Parathyroid adenoma (tissue), 2 donors: ENCODE data around the gene CLSTN2.

Source experiments
- H2AFZ ChIP-seq: fragments of 300-600 bp; sonication (generic); one replicate; pipeline ENCODE4 v1.7.0; 2017; ENCODE audit warnings: antibody characterized with exemption, mild to moderate bottlenecking
- H3K27ac ChIP-seq: fragments of 300-600 bp; sonication (generic); one replicate; pipeline ENCODE4 v1.7.0; 2017
- H3K27me3 ChIP-seq: fragments of 300-600 bp; sonication (generic); one replicate; pipeline ENCODE4 v1.7.0; 2017; ENCODE audit warnings: low read length; ENCODE audit not compliant: control insufficient read depth, insufficient read depth
- H3K36me3 ChIP-seq: fragments of 300-600 bp; sonication (generic); one replicate; pipeline ENCODE4 v1.7.0; 2017; ENCODE audit warnings: low read length; ENCODE audit not compliant: control insufficient read depth, insufficient read depth
- H3K4me1 ChIP-seq: fragments of 300-600 bp; sonication (generic); one replicate; pipeline ENCODE4 v1.7.0; 2017; ENCODE audit warnings: control low read depth
- H3K4me2 ChIP-seq: fragments of 300-600 bp; sonication (generic); one replicate; pipeline ENCODE4 v1.7.0; 2017; ENCODE audit warnings: low read length
- H3K4me3 ChIP-seq: fragments of 300-600 bp; sonication (generic); one replicate; pipeline ENCODE4 v1.7.0; 2017; ENCODE audit warnings: low read depth, low read length
- H3K79me2 ChIP-seq: fragments of 300-600 bp; sonication (generic); one replicate; pipeline ENCODE4 v1.7.0; 2017; ENCODE audit warnings: control low read depth
- H3K9ac ChIP-seq: fragments of 300-600 bp; sonication (generic); one replicate; pipeline ENCODE4 v1.7.0; 2017; ENCODE audit warnings: mild to moderate bottlenecking
- H3K9me3 ChIP-seq: fragments of 300-600 bp; sonication (generic); one replicate; pipeline ENCODE4 v1.7.0; 2017; ENCODE audit warnings: low read length; ENCODE audit not compliant: control insufficient read depth
- CTCF ChIP-seq: fragments of 300-600 bp; sonication (generic); IDR thresholded peaks from one replicate; pipeline ENCODE4 v1.7.0; 2017; ENCODE audit warnings: antibody characterized with exemption, mild to moderate bottlenecking
- donor health status: primary hyperparathyroidism.

The CLSTN2 gene

GRCh38 chr3:140019946-140020345 is 85.0 kb downstream of the CLSTN2 start:
- no peak overlapping the region for H3K4me3 ChIP-seq
- H3K9ac ChIP-seq: no peak overlapping the region
- TF ChIP-seq CTCF: no peak
- no peak overlapping the region for H3K4me2 ChIP-seq
- H3K9me3 ChIP-seq: no peaks in the 10 kb centered on the region
- H3K4me1 ChIP-seq: no peaks in the 10 kb centered on the region
- H2AFZ ChIP-seq: no peak overlapping the region
- H3K36me3 ChIP-seq: no peaks in the 10 kb centered on the region
- H3K79me2 ChIP-seq: no peaks in the 10 kb centered on the region
- no peaks in the 10 kb centered on the region for H3K27me3 ChIP-seq
- no peak overlapping the region for H3K27ac ChIP-seq

GRCh38 chr3:140020541-140020940 is 85.6 kb downstream of the CLSTN2 start:
- Histone ChIP-seq H2AFZ (no peak overlapping the region), H3K4me2 (no peak overlapping the region), H3K27ac (no peak overlapping the region), H3K9ac (no peak overlapping the region), H3K4me3 (no peak overlapping the region), H3K9me3 (no peaks in the 10 kb centered on the region), H3K36me3 (no peaks in the 10 kb centered on the region), H3K4me1 (no peaks in the 10 kb centered on the region), H3K79me2 (no peaks in the 10 kb centered on the region), H3K27me3 (no peaks in the 10 kb centered on the region)
- TF ChIP-seq CTCF: no peak

- no peaks in the 10 kb centered on the region for H3K27me3 ChIP-seq
- no peaks in the 10 kb centered on the region for H3K36me3 ChIP-seq
- H3K4me3 ChIP-seq: no peak overlapping the region
- no peaks in the 10 kb centered on the region for H3K9me3 ChIP-seq
- H3K9ac ChIP-seq: no peak overlapping the region
- TF ChIP-seq CTCF: no peak
- H3K4me2 ChIP-seq: no peak overlapping the region
- no peaks in the 10 kb centered on the region for H3K4me1 ChIP-seq
- H3K27ac ChIP-seq: no peak overlapping the region
- H2AFZ ChIP-seq: no peak overlapping the region
- H3K79me2 ChIP-seq: no peaks in the 10 kb centered on the region
These were observed 86.3 kb downstream of the CLSTN2 start for GRCh38 chr3:140021269-140021668.

- Histone ChIP-seq H3K36me3 (no peaks in the 10 kb centered on the region), H3K79me2 (no peaks in the 10 kb centered on the region), H2AFZ (no peak overlapping the region), H3K27ac (no peak overlapping the region), H3K9ac (no peak overlapping the region), H3K4me3 (no peak overlapping the region), H3K9me3 (no peaks in the 10 kb centered on the region), H3K4me2 (no peak overlapping the region), H3K4me1 (no peaks in the 10 kb centered on the region), H3K27me3 (no peaks in the 10 kb centered on the region)
- TF ChIP-seq CTCF: no peak
These were observed 87.2 kb downstream of the CLSTN2 start for GRCh38 chr3:140022066-140022770.
